ENCODE measurements around the gene A4GALT.

DNA sequence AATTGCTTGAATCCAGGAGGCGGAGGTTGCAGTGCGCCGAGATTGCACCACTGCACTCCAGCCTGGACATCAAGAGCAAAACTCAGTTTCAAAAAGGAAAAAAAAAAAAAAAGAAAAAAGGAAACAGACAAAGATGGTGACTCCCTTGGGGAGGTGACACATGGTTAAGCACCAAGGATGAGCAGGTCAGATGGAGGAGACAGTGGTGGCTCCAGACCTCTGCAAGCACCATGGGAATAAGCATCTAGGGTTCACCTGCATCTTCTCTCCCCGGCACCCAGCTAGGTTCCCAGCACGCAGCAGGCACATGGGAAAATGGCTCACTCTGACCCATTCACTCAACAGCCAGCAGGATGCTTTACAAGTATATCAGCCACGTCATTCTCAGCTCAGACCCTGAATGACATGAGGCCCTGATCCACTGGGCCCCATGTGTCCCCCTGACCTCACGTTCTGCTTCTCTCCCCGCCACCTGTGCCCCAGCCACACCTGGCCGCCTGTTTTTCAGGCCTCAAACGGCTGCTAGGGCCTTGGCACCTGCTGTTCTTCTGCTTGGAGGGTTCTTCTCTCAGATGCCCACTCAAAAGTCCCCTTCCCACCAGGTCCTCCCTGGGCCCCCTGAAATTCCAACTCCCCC is 24.2 kb downstream of the A4GALT start:
- TF ChIP-seq EZH2 (IDR thresholded peaks at IDR 0.05; ENCODE audit: low read length, missing control alignments) (no peak), CTCF (conservative IDR thresholded peaks at IDR 0.05 in 1 of 2, IDR thresholded peaks at IDR 0.05 in 1 of 2; ENCODE audit: low read depth in 1 of 2, low read length in 2 of 2) (no peak)

Data from fibroblast of lung (primary cell).